ENCODE data around the gene DTNB.

Gene DTNB

GRCh38 chr2:25398534-25398933 lies 274.8 kb downstream of the DTNB start:
- no peaks in the 10 kb centered on the region for H3K9me3 Mint-ChIP-seq
- peaks cover 23% of the 10 kb centered on the region for H3K4me1 Mint-ChIP-seq (ENCODE audit: low read depth)
- peaks cover 1% of the 10 kb centered on the region for H3K36me3 Mint-ChIP-seq (ENCODE audit: low read depth)
- no peak overlapping the region for H3K4me3 Mint-ChIP-seq
- DNase-seq (ENCODE audit: low spot score) = no peak
- H3K27ac Mint-ChIP-seq = no peak overlapping the region
- H3K27me3 Mint-ChIP-seq (ENCODE audit: low read depth) = no peaks in the 10 kb centered on the region

- H3K9me3 Mint-ChIP-seq = no peaks in the 10 kb centered on the region
- no peak overlapping the region for H3K27ac Mint-ChIP-seq
- peaks cover 2% of the 10 kb centered on the region for H3K36me3 Mint-ChIP-seq (ENCODE audit: low read depth)
- no peak overlapping the region for H3K4me3 Mint-ChIP-seq
- H3K4me1 Mint-ChIP-seq (ENCODE audit: low read depth) = peaks cover 16% of the 10 kb centered on the region
- H3K27me3 Mint-ChIP-seq (ENCODE audit: low read depth) = no peaks in the 10 kb centered on the region
- no peak for DNase-seq (ENCODE audit: low spot score)
Measured at GRCh38 chr2:25397777-25398176, 275.6 kb downstream of the DTNB start.

GRCh38 chr2:25389161-25389560 lies 284.2 kb downstream of the DTNB start:
- H3K27me3 Mint-ChIP-seq (ENCODE audit: low read depth) = no peaks in the 10 kb centered on the region
- no peak overlapping the region for H3K4me3 Mint-ChIP-seq
- no peak for DNase-seq (ENCODE audit: low spot score)
- H3K27ac Mint-ChIP-seq = no peak overlapping the region
- peaks cover 3% of the 10 kb centered on the region for H3K9me3 Mint-ChIP-seq
- peaks cover 22% of the 10 kb centered on the region for H3K4me1 Mint-ChIP-seq (ENCODE audit: low read depth)
- peaks cover 27% of the 10 kb centered on the region for H3K36me3 Mint-ChIP-seq (ENCODE audit: low read depth)

- peaks cover 20% of the 10 kb centered on the region for H3K4me1 Mint-ChIP-seq (ENCODE audit: low read depth)
- peak overlapping the region; percentile 68 for H3K27ac Mint-ChIP-seq
- H3K27me3 Mint-ChIP-seq (ENCODE audit: low read depth) = no peaks in the 10 kb centered on the region
- H3K36me3 Mint-ChIP-seq (ENCODE audit: low read depth) = peaks cover 27% of the 10 kb centered on the region
- H3K4me3 Mint-ChIP-seq = peak overlapping the region; percentile 7
- DNase-seq (ENCODE audit: low spot score) = no peak
- peaks cover 3% of the 10 kb centered on the region for H3K9me3 Mint-ChIP-seq
Measured at GRCh38 chr2:25388491-25388890, 284.9 kb downstream of the DTNB start.

GRCh38 chr2:25387876-25388449 lies 285.4 kb downstream of the DTNB start:
- H3K4me3 Mint-ChIP-seq = peak overlapping the region; percentile 7
- peak overlapping the region; percentile 68 for H3K27ac Mint-ChIP-seq
- H3K4me1 Mint-ChIP-seq (ENCODE audit: low read depth) = peaks cover 20% of the 10 kb centered on the region
- H3K27me3 Mint-ChIP-seq (ENCODE audit: low read depth) = no peaks in the 10 kb centered on the region
- H3K9me3 Mint-ChIP-seq = peaks cover 3% of the 10 kb centered on the region
- H3K36me3 Mint-ChIP-seq (ENCODE audit: low read depth) = peaks cover 26% of the 10 kb centered on the region
- DNase-seq (ENCODE audit: low spot score) = no peak

GRCh38 chr2:25386971-25387875 lies 286.2 kb downstream of the DTNB start:
- peaks cover 3% of the 10 kb centered on the region for H3K9me3 Mint-ChIP-seq
- H3K4me3 Mint-ChIP-seq = no peak overlapping the region
- no peak for DNase-seq (ENCODE audit: low spot score)
- peak overlapping the region; percentile 62 for H3K27ac Mint-ChIP-seq
- H3K27me3 Mint-ChIP-seq (ENCODE audit: low read depth) = no peaks in the 10 kb centered on the region
- H3K4me1 Mint-ChIP-seq (ENCODE audit: low read depth) = peaks cover 20% of the 10 kb centered on the region
- peaks cover 26% of the 10 kb centered on the region for H3K36me3 Mint-ChIP-seq (ENCODE audit: low read depth)

DNA sequence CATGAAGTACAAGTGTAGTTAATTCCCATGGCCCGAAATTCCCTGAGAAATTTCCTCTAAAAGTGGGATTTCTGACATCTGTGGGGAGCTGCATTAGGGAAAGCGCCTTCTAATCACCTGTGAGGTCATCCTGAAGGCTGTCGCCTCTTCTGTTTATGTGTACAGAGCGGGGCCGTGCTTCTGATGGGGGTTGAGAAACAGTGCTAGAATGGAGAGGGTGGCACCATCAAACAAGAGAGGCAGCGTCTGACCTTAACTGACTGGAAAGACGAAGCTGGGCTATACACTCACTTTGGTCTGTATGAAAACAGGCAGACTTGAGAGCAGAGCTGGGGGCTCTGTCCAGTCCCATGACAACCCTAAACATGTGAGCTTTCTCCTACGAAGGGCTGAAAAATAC lies 287.5 kb downstream of the DTNB start:
- no peaks in the 10 kb centered on the region for H3K9me3 Mint-ChIP-seq
- no peak for DNase-seq (ENCODE audit: low spot score)
- H3K36me3 Mint-ChIP-seq (ENCODE audit: low read depth) = peaks cover 22% of the 10 kb centered on the region
- no peak overlapping the region for H3K4me3 Mint-ChIP-seq
- no peak overlapping the region for H3K27ac Mint-ChIP-seq
- H3K27me3 Mint-ChIP-seq (ENCODE audit: low read depth) = no peaks in the 10 kb centered on the region
- peaks cover 21% of the 10 kb centered on the region for H3K4me1 Mint-ChIP-seq (ENCODE audit: low read depth)

- Mint-ChIP-seq H3K27ac (no peak overlapping the region), H3K27me3 (ENCODE audit: low read depth) (no peaks in the 10 kb centered on the region), H3K9me3 (no peaks in the 10 kb centered on the region), H3K4me1 (ENCODE audit: low read depth) (peaks cover 27% of the 10 kb centered on the region), H3K36me3 (ENCODE audit: low read depth) (peaks cover 18% of the 10 kb centered on the region), H3K4me3 (no peak overlapping the region)
- no peak for DNase-seq (ENCODE audit: low spot score)
Measured at GRCh38 chr2:25383806-25384205, 289.6 kb downstream of the DTNB start.

DNA sequence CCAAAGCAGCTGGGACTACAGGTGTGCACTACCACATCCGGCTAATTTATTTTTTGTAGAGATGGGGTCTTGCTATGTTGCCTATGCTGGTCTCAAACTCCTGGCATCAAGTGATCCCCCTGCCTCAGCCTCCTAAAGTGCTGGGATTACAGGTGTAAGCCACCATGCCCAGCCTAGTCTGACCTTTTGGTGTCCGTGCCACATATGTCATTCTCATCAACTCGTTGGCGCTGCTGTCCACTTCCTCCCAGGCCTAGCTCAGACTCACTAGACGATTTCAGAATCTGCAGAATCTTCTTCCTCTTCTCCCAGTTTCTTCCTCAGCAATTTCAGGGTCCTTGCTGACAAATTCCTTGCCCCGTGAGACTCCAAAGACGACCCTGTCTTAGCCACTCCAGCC lies 291.9 kb downstream of the DTNB start:
- H3K27ac Mint-ChIP-seq = no peak overlapping the region
- peaks cover 26% of the 10 kb centered on the region for H3K4me1 Mint-ChIP-seq (ENCODE audit: low read depth)
- H3K9me3 Mint-ChIP-seq = no peaks in the 10 kb centered on the region
- H3K4me3 Mint-ChIP-seq = no peak overlapping the region
- H3K27me3 Mint-ChIP-seq (ENCODE audit: low read depth) = no peaks in the 10 kb centered on the region
- peaks cover 16% of the 10 kb centered on the region for H3K36me3 Mint-ChIP-seq (ENCODE audit: low read depth)
- no peak for DNase-seq (ENCODE audit: low spot score)

DNA sequence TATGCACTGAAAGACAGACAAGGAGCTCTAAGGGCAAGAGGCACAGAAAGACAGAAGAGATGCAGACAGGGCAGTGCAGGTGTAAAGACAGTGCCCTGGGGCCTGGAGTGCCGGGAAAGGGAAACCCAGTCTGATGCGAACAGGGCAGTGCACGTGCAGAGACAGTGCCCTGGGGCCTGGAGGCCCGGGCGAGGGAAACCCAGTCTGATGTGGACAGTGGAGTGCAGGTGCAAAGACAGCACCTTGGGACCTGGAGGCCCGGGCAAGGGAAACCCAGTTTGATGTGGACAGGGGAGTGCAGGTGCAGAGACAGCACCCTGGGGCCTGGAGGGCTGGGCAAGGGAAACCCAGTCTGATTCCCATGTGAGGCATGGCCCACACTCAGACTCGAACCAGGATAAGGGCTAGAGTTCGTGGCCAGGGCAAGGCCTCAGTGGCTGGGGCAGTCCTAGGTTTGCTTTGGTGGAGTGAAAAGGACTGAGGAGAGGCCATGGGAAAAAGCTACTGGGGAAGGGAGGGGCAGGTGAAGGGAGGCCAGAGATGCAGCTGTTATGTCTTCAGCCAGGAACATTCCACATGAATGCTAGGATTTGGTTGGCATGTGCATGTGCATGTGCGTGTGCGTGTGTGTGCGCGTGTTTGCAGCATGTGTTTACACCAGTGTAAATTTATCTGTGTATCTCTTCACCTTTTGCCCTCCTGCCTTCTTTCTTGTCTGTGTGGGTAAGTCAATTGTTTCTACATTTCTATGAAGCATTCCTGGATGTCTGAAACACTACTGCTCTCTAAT lies 292.6 kb downstream of the DTNB start:
- Mint-ChIP-seq H3K27ac (no peak overlapping the region), H3K36me3 (ENCODE audit: low read depth) (peaks cover 15% of the 10 kb centered on the region), H3K27me3 (ENCODE audit: low read depth) (no peaks in the 10 kb centered on the region), H3K4me1 (ENCODE audit: low read depth) (peaks cover 31% of the 10 kb centered on the region), H3K9me3 (no peaks in the 10 kb centered on the region), H3K4me3 (no peak overlapping the region)
- no peak for DNase-seq (ENCODE audit: low spot score)

DNA sequence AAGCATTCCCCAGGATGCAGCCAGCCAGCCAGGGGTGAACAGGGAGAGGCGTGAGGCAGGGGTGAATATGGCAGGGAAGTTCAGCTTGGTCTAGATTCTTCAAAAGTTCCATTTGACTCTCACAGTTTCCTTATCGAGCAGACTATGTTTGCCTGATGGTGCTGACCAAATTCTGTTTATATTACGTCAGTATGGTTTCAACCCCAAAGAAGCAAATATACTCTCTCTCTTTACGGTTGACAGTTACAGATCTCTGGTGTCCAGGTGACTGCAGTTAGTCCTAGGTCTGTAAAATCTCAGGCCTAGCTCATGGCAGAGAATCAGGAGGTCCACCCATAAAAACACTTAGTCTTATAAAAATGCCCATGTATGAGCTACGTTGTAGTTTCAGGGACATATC lies 293.4 kb downstream of the DTNB start:
- Mint-ChIP-seq H3K9me3 (no peaks in the 10 kb centered on the region), H3K27me3 (ENCODE audit: low read depth) (no peaks in the 10 kb centered on the region), H3K36me3 (ENCODE audit: low read depth) (peaks cover 18% of the 10 kb centered on the region), H3K27ac (peak overlapping the region; percentile 37), H3K4me1 (ENCODE audit: low read depth) (peaks cover 35% of the 10 kb centered on the region), H3K4me3 (no peak overlapping the region)
- no peak for DNase-seq (ENCODE audit: low spot score)

GRCh38 chr2:25379535-25379934 lies 293.8 kb downstream of the DTNB start:
- no peak for DNase-seq (ENCODE audit: low spot score)
- H3K27ac Mint-ChIP-seq = peak overlapping the region; percentile 37
- peaks cover 18% of the 10 kb centered on the region for H3K36me3 Mint-ChIP-seq (ENCODE audit: low read depth)
- no peaks in the 10 kb centered on the region for H3K27me3 Mint-ChIP-seq (ENCODE audit: low read depth)
- peaks cover 35% of the 10 kb centered on the region for H3K4me1 Mint-ChIP-seq (ENCODE audit: low read depth)
- no peak overlapping the region for H3K4me3 Mint-ChIP-seq
- no peaks in the 10 kb centered on the region for H3K9me3 Mint-ChIP-seq

- Mint-ChIP-seq H3K4me3 (no peak overlapping the region), H3K27ac (peak overlapping the region; percentile 55), H3K27me3 (ENCODE audit: low read depth) (no peaks in the 10 kb centered on the region), H3K36me3 (ENCODE audit: low read depth) (peaks cover 18% of the 10 kb centered on the region), H3K4me1 (ENCODE audit: low read depth) (peaks cover 35% of the 10 kb centered on the region), H3K9me3 (no peaks in the 10 kb centered on the region)
- no peak for DNase-seq (ENCODE audit: low spot score)
Measured at GRCh38 chr2:25378731-25379490, 294.5 kb downstream of the DTNB start.
